ENCODE results near the gene MEAK7.

The MEAK7 gene

GRCh38 chr16:84509032-84509950 lies 4.8 kb upstream of the MEAK7 start:
- H3K27ac Mint-ChIP-seq: no peak overlapping the region

GRCh38 chr16:84508502-84508901 lies 4.0 kb upstream of the MEAK7 start:
- peak overlapping the region; percentile 52 for H3K4me3 Mint-ChIP-seq

More at GRCh38 chr16:84509032-84509950, 4.8 kb upstream of the MEAK7 start:
- Mint-ChIP-seq H3K36me3 (no peaks in the 10 kb centered on the region), H3K27me3 (no peaks in the 10 kb centered on the region), H3K4me3 (no peak overlapping the region), H3K9me3 (ENCODE audit: low read depth) (no peaks in the 10 kb centered on the region), H3K4me1 (ENCODE audit: low read depth) (peaks cover 64% of the 10 kb centered on the region)

GRCh38 chr16:84507011-84507982 lies 2.8 kb upstream of the MEAK7 start:
- Mint-ChIP-seq H3K4me3 (peak overlapping the region; percentile 54), H3K27ac (peak overlapping the region; percentile 83), H3K36me3 (no peaks in the 10 kb centered on the region), H3K9me3 (ENCODE audit: low read depth) (no peaks in the 10 kb centered on the region), H3K27me3 (no peaks in the 10 kb centered on the region), H3K4me1 (ENCODE audit: low read depth) (peaks cover 55% of the 10 kb centered on the region)

More at GRCh38 chr16:84508502-84508901, 4.0 kb upstream of the MEAK7 start:
- H3K36me3 Mint-ChIP-seq: no peaks in the 10 kb centered on the region
- peaks cover 61% of the 10 kb centered on the region for H3K4me1 Mint-ChIP-seq (ENCODE audit: low read depth)
- no peak overlapping the region for H3K27ac Mint-ChIP-seq
- H3K27me3 Mint-ChIP-seq: no peaks in the 10 kb centered on the region
- H3K9me3 Mint-ChIP-seq (ENCODE audit: low read depth): no peaks in the 10 kb centered on the region

- peaks cover 43% of the 10 kb centered on the region for H3K4me1 Mint-ChIP-seq (ENCODE audit: low read depth)
- no peaks in the 10 kb centered on the region for H3K36me3 Mint-ChIP-seq
- H3K9me3 Mint-ChIP-seq (ENCODE audit: low read depth): no peaks in the 10 kb centered on the region
- peak overlapping the region; percentile 92 for H3K27ac Mint-ChIP-seq
- H3K27me3 Mint-ChIP-seq: no peaks in the 10 kb centered on the region
- H3K4me3 Mint-ChIP-seq: peak overlapping the region; percentile 87
Measured at GRCh38 chr16:84505249-84506187, 1.1 kb upstream of the MEAK7 start.

- Mint-ChIP-seq H3K9me3 (ENCODE audit: low read depth) (no peaks in the 10 kb centered on the region), H3K27me3 (no peaks in the 10 kb centered on the region), H3K4me1 (ENCODE audit: low read depth) (peaks cover 41% of the 10 kb centered on the region), H3K27ac (peak overlapping the region; percentile 50), H3K4me3 (peak overlapping the region; percentile 87), H3K36me3 (no peaks in the 10 kb centered on the region)
Measured at GRCh38 chr16:84503751-84504395, 586 bp downstream of the MEAK7 start.

GRCh38 chr16:84502581-84502980 lies 1.9 kb downstream of the MEAK7 start:
- Mint-ChIP-seq H3K27me3 (no peaks in the 10 kb centered on the region), H3K27ac (no peak overlapping the region), H3K36me3 (no peaks in the 10 kb centered on the region), H3K4me1 (ENCODE audit: low read depth) (peaks cover 30% of the 10 kb centered on the region), H3K4me3 (no peak overlapping the region), H3K9me3 (ENCODE audit: low read depth) (no peaks in the 10 kb centered on the region)

GRCh38 chr16:84502075-84502474 lies 2.4 kb downstream of the MEAK7 start:
- Mint-ChIP-seq H3K27me3 (no peaks in the 10 kb centered on the region), H3K4me1 (ENCODE audit: low read depth) (peaks cover 25% of the 10 kb centered on the region), H3K27ac (no peak overlapping the region), H3K9me3 (ENCODE audit: low read depth) (no peaks in the 10 kb centered on the region), H3K36me3 (no peaks in the 10 kb centered on the region), H3K4me3 (no peak overlapping the region)

GRCh38 chr16:84501077-84501735 lies 3.3 kb downstream of the MEAK7 start:
- Mint-ChIP-seq H3K4me1 (ENCODE audit: low read depth) (peaks cover 20% of the 10 kb centered on the region), H3K36me3 (peaks cover 5% of the 10 kb centered on the region), H3K4me3 (no peak overlapping the region), H3K27me3 (no peaks in the 10 kb centered on the region), H3K27ac (no peak overlapping the region), H3K9me3 (ENCODE audit: low read depth) (no peaks in the 10 kb centered on the region)

- H3K27ac Mint-ChIP-seq: no peak overlapping the region
- no peak overlapping the region for H3K4me3 Mint-ChIP-seq
- peaks cover 13% of the 10 kb centered on the region for H3K4me1 Mint-ChIP-seq (ENCODE audit: low read depth)
- no peaks in the 10 kb centered on the region for H3K9me3 Mint-ChIP-seq (ENCODE audit: low read depth)
- H3K36me3 Mint-ChIP-seq: peaks cover 6% of the 10 kb centered on the region
- no peaks in the 10 kb centered on the region for H3K27me3 Mint-ChIP-seq
Measured at GRCh38 chr16:84500531-84500930, 3.9 kb downstream of the MEAK7 start.

GRCh38 chr16:84499638-84500037 lies 4.8 kb downstream of the MEAK7 start:
- H3K4me3 Mint-ChIP-seq: no peak overlapping the region
- H3K4me1 Mint-ChIP-seq (ENCODE audit: low read depth): peaks cover 9% of the 10 kb centered on the region
- no peaks in the 10 kb centered on the region for H3K9me3 Mint-ChIP-seq (ENCODE audit: low read depth)
- H3K27me3 Mint-ChIP-seq: no peaks in the 10 kb centered on the region
- peaks cover 11% of the 10 kb centered on the region for H3K36me3 Mint-ChIP-seq
- no peak overlapping the region for H3K27ac Mint-ChIP-seq

GRCh38 chr16:84498859-84499620 lies 5.4 kb downstream of the MEAK7 start:
- H3K9me3 Mint-ChIP-seq (ENCODE audit: low read depth): peaks cover 4% of the 10 kb centered on the region
- H3K36me3 Mint-ChIP-seq: peaks cover 15% of the 10 kb centered on the region
- H3K4me3 Mint-ChIP-seq: no peak overlapping the region
- H3K4me1 Mint-ChIP-seq (ENCODE audit: low read depth): peaks cover 5% of the 10 kb centered on the region
- no peak overlapping the region for H3K27ac Mint-ChIP-seq
- H3K27me3 Mint-ChIP-seq: no peaks in the 10 kb centered on the region

- H3K9me3 Mint-ChIP-seq (ENCODE audit: low read depth): peaks cover 4% of the 10 kb centered on the region
- H3K4me1 Mint-ChIP-seq (ENCODE audit: low read depth): no peaks in the 10 kb centered on the region
- peaks cover 16% of the 10 kb centered on the region for H3K36me3 Mint-ChIP-seq
Measured at GRCh38 chr16:84498223-84498610, 6.2 kb downstream of the MEAK7 start.

More at GRCh38 chr16:84498223-84498610, 6.2 kb downstream of the MEAK7 start:
- no peak overlapping the region for H3K4me3 Mint-ChIP-seq
- H3K27me3 Mint-ChIP-seq: no peaks in the 10 kb centered on the region
- H3K27ac Mint-ChIP-seq: no peak overlapping the region
